Kasumi-1 (cell line): ENCODE data around the gene AUTS2.

Experiments
- DNase-seq, 2 experiments: peaks; one replicate each; lab custom pipeline; 2025; lab: John Stamatoyannopoulos, UW

Gene AUTS2

GRCh38 chr7:69656890-69657289 is 58.6 kb downstream of the AUTS2 start:
- no peak for DNase-seq

GRCh38 chr7:69657331-69657730 is 59.1 kb downstream of the AUTS2 start:
- no peak for DNase-seq

GRCh38 chr7:69657985-69658384 is 59.7 kb downstream of the AUTS2 start:
- DNase-seq = no peak

- DNase-seq = no peak
Measured at GRCh38 chr7:69659983-69660382, 61.7 kb downstream of the AUTS2 start.

- DNase-seq = no peak
Measured at GRCh38 chr7:69661342-69661741, 63.1 kb downstream of the AUTS2 start.

GRCh38 chr7:69663911-69664832 is 65.9 kb downstream of the AUTS2 start:
- no peak for DNase-seq

GRCh38 chr7:69665369-69665768 is 67.1 kb downstream of the AUTS2 start:
- no peak for DNase-seq

GRCh38 chr7:69668339-69668870 is 70.1 kb downstream of the AUTS2 start:
- DNase-seq = no peak

GRCh38 chr7:69670701-69671100 is 72.4 kb downstream of the AUTS2 start:
- DNase-seq = no peak

- no peak for DNase-seq
Measured at GRCh38 chr7:69673074-69673473, 74.8 kb downstream of the AUTS2 start.

GRCh38 chr7:69674701-69675182 is 76.5 kb downstream of the AUTS2 start:
- DNase-seq = no peak

- DNase-seq = no peak
Measured at GRCh38 chr7:69676247-69676646, 78.0 kb downstream of the AUTS2 start.

- DNase-seq = no peak
Measured at GRCh38 chr7:69677054-69677852, 79.0 kb downstream of the AUTS2 start.

GRCh38 chr7:69677881-69678493 is 79.7 kb downstream of the AUTS2 start:
- DNase-seq = no peak

- DNase-seq = no peak
Measured at GRCh38 chr7:69678494-69679187, 80.4 kb downstream of the AUTS2 start.

- DNase-seq = no peak
Measured at GRCh38 chr7:69681181-69681580, 82.9 kb downstream of the AUTS2 start.

- DNase-seq = no peak
Measured at GRCh38 chr7:69682518-69682917, 84.2 kb downstream of the AUTS2 start.

- DNase-seq = no peak
Measured at GRCh38 chr7:69683002-69683401, 84.7 kb downstream of the AUTS2 start.

GRCh38 chr7:69684369-69685292 is 86.4 kb downstream of the AUTS2 start:
- no peak for DNase-seq

- no peak for DNase-seq
Measured at GRCh38 chr7:69685293-69685631, 87.0 kb downstream of the AUTS2 start.

GRCh38 chr7:69686366-69686765 is 88.1 kb downstream of the AUTS2 start:
- no peak for DNase-seq
